TTC549 (cell line): ENCODE measurements around the gene CFAP45.

Source experiments
- FAIRE-seq: peaks from 2 replicates; lab custom pipeline; 2012; peaks lifted over from hg19 to GRCh38; lab: Jason Lieb, UNC

Gene CFAP45

GRCh38 chr1:159848326-159848725 is 51.6 kb downstream of the CFAP45 start:
- FAIRE-seq = no peak

DNA sequence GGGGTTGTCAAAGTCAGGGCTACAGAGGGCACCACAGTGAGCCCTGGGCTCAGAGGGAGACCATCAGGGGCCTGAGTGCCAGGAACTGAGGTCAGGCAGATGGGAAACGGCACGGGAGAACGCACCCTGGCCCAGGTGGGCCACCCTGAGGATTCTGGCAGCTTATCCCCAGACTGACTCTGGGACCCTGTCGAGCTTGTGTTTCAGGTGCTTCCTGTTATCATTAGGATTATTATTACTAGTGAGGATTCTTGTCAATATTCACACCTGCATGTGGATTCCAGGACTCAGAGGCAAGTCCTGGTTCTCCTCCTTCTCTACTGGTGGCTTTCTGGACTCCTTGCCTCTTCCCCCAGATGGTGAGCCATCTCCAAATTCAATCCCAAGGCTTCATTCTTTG is 52.7 kb downstream of the CFAP45 start:
- no peak for FAIRE-seq

GRCh38 chr1:159845751-159846629 is 54.0 kb downstream of the CFAP45 start:
- FAIRE-seq = no peak

- no peak for FAIRE-seq
Observed at GRCh38 chr1:159843459-159843858, 56.5 kb downstream of the CFAP45 start.

GRCh38 chr1:159841749-159842148 is 58.2 kb downstream of the CFAP45 start:
- FAIRE-seq = no peak

- FAIRE-seq = no peak
Observed at GRCh38 chr1:159839116-159839849, 60.7 kb downstream of the CFAP45 start.

DNA sequence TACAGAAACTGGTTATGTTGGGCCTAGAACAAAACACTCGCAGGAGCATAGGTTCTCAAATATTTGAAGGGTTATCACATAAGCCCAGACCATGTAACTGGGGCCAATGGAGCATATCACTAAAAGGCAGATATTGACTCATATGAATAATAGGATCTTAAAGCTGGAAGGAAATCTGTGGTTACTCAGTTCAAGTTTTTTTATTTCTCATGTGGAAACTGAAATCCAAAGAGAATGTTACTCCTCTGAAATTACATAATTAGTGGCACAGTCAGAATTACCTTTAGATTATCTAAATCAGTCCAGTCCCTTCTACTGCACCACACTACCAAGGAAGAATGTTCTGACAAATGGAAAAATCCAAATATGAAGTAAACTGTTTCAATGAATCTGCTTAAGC is 61.2 kb downstream of the CFAP45 start:
- FAIRE-seq = no peak

DNA sequence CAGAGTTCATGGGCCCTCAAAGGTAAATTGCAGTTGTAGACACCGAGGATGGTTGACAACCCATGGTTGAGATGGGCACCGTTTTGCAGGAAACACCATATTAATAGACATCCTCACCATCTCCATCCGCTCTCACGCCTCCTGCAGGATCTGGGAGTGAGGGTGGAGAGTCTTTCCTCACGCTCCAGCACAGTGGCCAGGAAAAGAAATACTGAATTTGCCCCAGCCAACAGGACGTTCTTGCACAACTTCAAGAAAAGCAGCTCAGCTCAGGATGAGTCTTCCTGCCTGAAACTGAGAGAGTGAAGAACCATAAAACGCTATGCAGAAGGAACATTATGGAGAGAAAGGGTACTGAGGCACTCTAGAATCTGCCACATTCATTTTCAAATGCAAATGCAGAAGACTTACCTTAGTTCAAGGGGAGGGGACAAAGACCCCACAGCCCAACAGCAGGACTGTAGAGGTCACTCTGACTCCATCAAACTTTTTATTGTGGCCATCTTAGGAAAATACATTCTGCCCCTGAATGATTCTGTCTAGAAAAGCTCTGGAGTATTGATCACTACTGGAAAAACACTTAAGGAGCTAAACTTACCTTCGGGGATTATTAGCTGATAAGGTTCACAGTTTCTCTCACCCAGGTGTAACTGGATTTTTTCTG is 64.0 kb downstream of the CFAP45 start:
- no peak for FAIRE-seq

GRCh38 chr1:159835356-159835755 is 64.6 kb downstream of the CFAP45 start:
- no peak for FAIRE-seq

DNA sequence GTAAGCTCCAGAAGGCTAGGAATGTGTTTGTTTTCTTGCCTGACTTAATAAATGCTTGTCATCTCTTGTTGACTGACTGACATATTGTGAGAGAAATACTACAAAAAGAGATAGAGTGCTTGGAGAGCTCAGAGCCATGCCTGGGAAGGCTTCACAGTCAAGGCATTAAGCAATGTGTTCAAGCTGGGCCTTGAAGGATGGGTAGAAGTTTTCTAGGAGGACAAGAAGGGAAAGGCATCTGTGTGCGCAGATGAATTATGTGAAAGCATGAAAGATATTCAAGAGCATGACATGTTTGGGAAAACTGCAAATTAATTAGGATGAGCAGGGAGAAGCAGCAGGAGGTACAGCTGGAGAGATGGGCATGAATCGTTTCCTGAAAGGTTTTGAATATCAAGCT is 67.7 kb downstream of the CFAP45 start:
- no peak for FAIRE-seq

- FAIRE-seq = no peak
Observed at GRCh38 chr1:159831412-159832141, 68.4 kb downstream of the CFAP45 start.

- FAIRE-seq = no peak
Observed at GRCh38 chr1:159830722-159831121, 69.2 kb downstream of the CFAP45 start.

- FAIRE-seq = no peak
Observed at GRCh38 chr1:159829822-159830465, 70.0 kb downstream of the CFAP45 start.

- FAIRE-seq = no peak
Observed at GRCh38 chr1:159829273-159829634, 70.7 kb downstream of the CFAP45 start.

DNA sequence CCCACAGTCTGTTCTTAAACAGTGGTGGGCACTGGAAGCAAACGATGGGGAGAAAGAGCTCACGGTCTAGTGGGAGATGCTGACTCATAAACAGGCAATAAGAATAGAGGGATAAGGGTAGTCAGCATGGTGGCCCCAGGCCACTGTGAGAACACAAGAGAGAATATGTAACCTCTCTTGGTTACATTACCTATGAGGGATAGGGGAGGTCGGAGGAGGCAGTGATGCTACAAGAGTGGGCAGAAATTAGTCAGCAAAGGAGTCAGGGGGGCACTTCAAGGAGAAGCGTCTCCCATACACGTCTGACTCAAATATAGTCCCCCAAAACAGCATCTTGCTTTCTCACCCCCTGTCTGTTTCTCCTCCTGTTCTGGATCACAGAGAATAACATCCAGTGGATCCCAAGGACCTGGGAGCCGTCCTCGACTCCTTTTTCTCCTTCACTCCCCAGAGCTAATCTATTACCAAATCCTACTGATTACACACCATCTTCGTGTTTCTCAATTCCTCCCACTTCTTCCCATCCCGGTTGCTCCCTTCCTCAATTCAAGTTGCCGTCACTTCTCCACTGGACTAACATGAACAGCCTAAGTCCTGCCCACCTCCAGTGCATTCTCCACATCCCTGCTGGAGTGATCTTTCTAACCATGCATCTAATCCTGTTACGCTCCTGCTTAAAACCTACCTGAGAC is 71.2 kb downstream of the CFAP45 start:
- no peak for FAIRE-seq

DNA sequence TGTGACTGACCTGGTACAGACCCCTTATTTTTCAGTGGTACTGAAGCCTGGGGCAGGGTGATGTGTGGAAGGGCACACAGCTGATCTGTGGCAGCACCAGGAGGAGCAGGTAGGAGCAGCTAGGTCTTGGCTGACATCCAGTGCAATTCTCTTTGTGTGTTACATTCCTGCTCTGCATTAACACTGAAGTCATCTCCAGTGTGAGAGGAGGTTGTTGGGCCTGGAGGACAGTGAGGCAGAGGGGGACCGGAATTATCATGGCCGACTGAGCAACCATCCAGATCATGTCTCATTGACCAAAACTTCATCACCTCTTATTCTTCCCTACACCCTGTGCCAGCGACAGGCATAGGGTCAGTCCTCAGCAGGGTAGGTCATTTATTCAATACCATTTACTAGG is 71.8 kb downstream of the CFAP45 start:
- no peak for FAIRE-seq

DNA sequence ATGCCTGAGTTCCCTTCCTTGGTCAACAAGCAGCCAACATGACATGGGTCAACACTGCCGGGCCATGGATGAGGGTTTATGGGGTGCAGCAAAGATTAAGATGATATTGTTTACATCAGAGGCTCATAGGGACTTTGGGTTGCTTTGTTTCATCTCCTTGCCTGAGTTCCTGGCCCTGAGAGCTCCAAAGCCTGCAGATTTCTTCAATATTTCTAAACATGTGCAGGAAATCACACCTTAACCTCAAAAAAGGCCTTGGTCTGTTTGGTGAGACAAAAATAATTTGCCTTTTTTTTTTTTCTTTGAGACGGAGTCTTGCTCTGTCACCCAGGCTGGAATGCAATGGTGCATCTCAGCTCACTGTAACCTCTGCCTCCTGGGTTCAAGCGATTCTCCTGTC is 72.4 kb downstream of the CFAP45 start:
- no peak for FAIRE-seq

DNA sequence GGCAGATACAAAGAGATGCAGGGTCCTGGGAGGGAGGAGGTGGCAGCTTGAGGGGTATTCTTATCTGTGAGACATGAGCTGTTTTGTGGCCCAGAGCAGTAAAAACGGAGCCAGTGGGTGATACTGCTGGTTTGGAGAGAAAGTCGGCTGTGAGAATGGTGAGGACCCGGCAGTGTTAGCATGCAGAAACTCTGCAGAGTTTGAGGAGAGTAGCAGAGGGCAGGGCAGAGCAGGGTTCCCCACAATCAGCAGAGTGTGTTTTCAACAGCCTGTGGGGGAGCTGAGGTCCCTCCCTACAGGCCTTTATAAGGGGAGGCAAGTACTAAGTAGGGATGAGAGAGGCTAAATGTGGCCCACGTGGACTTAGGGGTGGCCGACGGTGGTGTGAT is 72.9 kb downstream of the CFAP45 start:
- FAIRE-seq = no peak

- FAIRE-seq = no peak
Observed at GRCh38 chr1:159826441-159827101, 73.4 kb downstream of the CFAP45 start, which contains the start of gene SLAMF8. Gene SLAMF8 (plus strand): TSS chr1:159826873. CDS start chr1:159826899, 26 bp downstream.

DNA sequence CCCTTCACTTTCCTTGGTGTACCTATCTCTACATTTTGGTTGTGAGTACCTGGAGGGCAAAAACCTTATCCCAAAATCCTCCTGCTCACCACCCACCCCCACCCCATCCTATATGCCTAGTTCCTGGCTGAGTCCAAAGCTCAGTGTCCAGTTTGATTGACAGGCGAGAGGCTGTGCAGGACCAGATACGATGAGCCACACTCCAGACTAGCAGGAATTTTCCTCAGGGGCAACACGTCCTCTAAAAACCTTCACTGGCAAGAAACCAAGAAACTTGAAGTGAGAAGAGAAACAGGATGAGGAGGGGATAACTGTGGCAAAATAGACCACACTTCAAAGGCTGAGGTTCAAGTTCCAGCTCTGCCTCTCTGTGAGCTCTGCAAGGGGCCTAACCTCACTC is 74.4 kb downstream of the CFAP45 start:
- no peak for FAIRE-seq

GRCh38 chr1:159823406-159823805 is 76.6 kb downstream of the CFAP45 start:
- no peak for FAIRE-seq
